HCT116 (cell line): Measurements from ENCODE around the gene IFIT1. TPM values are rescaled to one million over a fixed set of nuclear protein-coding genes. Genes with fewer than 3 reads are reported as not detected.

Experiments used
- ATAC-seq: fragments of 200-7000 bp; cut with Tn5 transposase; 2 replicates; pipeline ENCODE4 v1.9.1; 2020; ENCODE audit warnings: mild to moderate bottlenecking, moderate library complexity
- BruUV-seq: library from RNA; stranded (reverse); fragments of 400-500 nt; replicated peaks from 2 replicates; lab custom pipeline; 2021; lab: Mats Ljungman, UMichigan
- CTCF ChIA-PET: fragments of 300-600 bp; sonication (Branson Sonifier 250); formaldehyde crosslinking; loops from one replicate; lab custom pipeline; 2021; ENCODE audit warnings: antibody characterized with exemption; lab: Charles Lee
- POLR2A ChIA-PET: fragments of 300-600, 350-600 bp; sonication (Branson Sonifier 250); formaldehyde crosslinking; loops from one replicate; lab custom pipeline; 2021; ENCODE audit warnings: antibody characterized with exemption; lab: Charles Lee
- RAD21 ChIA-PET, 2 experiments: fragments of 300-600 bp; sonication (Branson Sonifier 250); formaldehyde crosslinking; loops; one replicate each; lab custom pipeline; 2023; ENCODE audit warnings: low total read pairs in 2 of 2; ENCODE audit not compliant: uncharacterized antibody in 2 of 2, unreplicated experiment in 2 of 2, low non-redundant PET in 1 of 2; lab: Charles Lee
- DNase-seq: peaks from one replicate; pipeline ENCODE4 v3.0.0-alpha.2; 2010; ENCODE audit warnings: low read depth, low spot score
- H2AFZ ChIP-seq: fragments of 200-600 bp; shearing (Covaris generic), sonication (generic); 2 replicates; pipeline ENCODE4 v1.6.1; 2017; ENCODE audit warnings: low read depth, mixed run types, mixed read lengths, antibody characterized with exemption, low read length; ENCODE audit not compliant: poor library complexity, severe bottlenecking
- H3K27ac ChIP-seq: 2 replicates; pipeline ENCODE4 v1.5.1; 2012; ENCODE audit warnings: low read depth, low read length
- H3K27me3 ChIP-seq: fragments of 200-600 bp; sonication (generic); 2 replicates; pipeline ENCODE4 v1.6.1; 2016; ENCODE audit warnings: mixed run types, low read length, mixed read lengths; ENCODE audit not compliant: insufficient read depth
- H3K36me3 ChIP-seq, 2 experiments: fragments of 200-500 bp in 1 of 2; fragments of 200-600 bp in 1 of 2; sonication (Bioruptor generic) in 1 of 2; sonication (generic) in 1 of 2; 2 replicates each; pipeline versions ENCODE4 v1.5.1 to v1.6.1; 2014 to 2016; ENCODE audit warnings: low read length in 2 of 2, inconsistent platforms in 1 of 2, mixed read lengths in 1 of 2, mixed run types in 1 of 2; ENCODE audit not compliant: insufficient read depth in 2 of 2, control insufficient read depth in 1 of 2
- H3K4me1 ChIP-seq, 2 experiments: fragments of 200-600 bp in 1 of 2; sonication (generic) in 1 of 2; 2 replicates each; pipeline versions ENCODE4 v1.5.1 to v1.6.1; 2012 to 2017; ENCODE audit warnings: low read length in 2 of 2, inconsistent platforms in 1 of 2, mild to moderate bottlenecking in 1 of 2, mixed read lengths in 1 of 2, mixed run types in 1 of 2, moderate library complexity in 1 of 2; ENCODE audit not compliant: insufficient read depth in 2 of 2, control insufficient read depth in 1 of 2
- H3K4me2 ChIP-seq: fragments of 200-600 bp; sonication (generic); 2 replicates; pipeline ENCODE4 v1.6.1; 2017; ENCODE audit warnings: mixed run types, low read length, mixed read lengths
- H3K4me3 ChIP-seq, 2 experiments: fragments of 200-600 bp in 1 of 2; sonication (generic) in 1 of 2; replicated peaks in 1 of 2; 2 replicates each; pipeline ENCODE4 v1.5.1; 2011 to 2016; ENCODE audit warnings: low read length in 2 of 2, control low read depth in 1 of 2, low read depth in 1 of 2, mild to moderate bottlenecking in 1 of 2, mixed read lengths in 1 of 2, mixed run types in 1 of 2
- H3K79me2 ChIP-seq: fragments of 200-600 bp; sonication (generic); 2 replicates; pipeline ENCODE4 v1.6.1; 2017; ENCODE audit warnings: mild to moderate bottlenecking, mixed run types, low read length, moderate library complexity, mixed read lengths; ENCODE audit not compliant: insufficient read depth
- H3K9ac ChIP-seq: fragments of 200-600 bp; sonication (generic); 2 replicates; pipeline ENCODE4 v1.6.1; 2016; ENCODE audit warnings: low read length, mixed read lengths
- H3K9me2 ChIP-seq: fragments of 200-600 bp; sonication (generic), shearing (Covaris generic); 2 replicates; pipeline ENCODE4 v1.6.1; 2017; ENCODE audit warnings: mixed run types, mild to moderate bottlenecking, moderate library complexity; ENCODE audit not compliant: insufficient read depth
- H3K9me3 ChIP-seq, 2 experiments: fragments of 200-500 bp in 1 of 2; fragments of 200-600 bp in 1 of 2; sonication (Bioruptor generic) in 1 of 2; sonication (generic) in 1 of 2; 2 replicates each; pipeline ENCODE4 v1.6.1; 2014 to 2017; ENCODE audit warnings: low read length in 2 of 2, mixed read lengths in 2 of 2, inconsistent platforms in 1 of 2, low read depth in 1 of 2, mild to moderate bottlenecking in 1 of 2, mixed run types in 1 of 2, moderate library complexity in 1 of 2; ENCODE audit not compliant: control insufficient read depth in 1 of 2, insufficient read depth in 1 of 2
- H4K20me1 ChIP-seq: fragments of 200-600 bp; sonication (generic), shearing (Covaris generic); 2 replicates; pipeline ENCODE4 v1.6.1; 2017; ENCODE audit warnings: mixed run types, mild to moderate bottlenecking, moderate library complexity; ENCODE audit not compliant: insufficient read depth
- CBX3 ChIP-seq: IDR thresholded peaks from 2 replicates; pipeline ENCODE4 v1.6.1; 2012; ENCODE audit warnings: low read depth
- CEBPB ChIP-seq: IDR thresholded peaks from 2 replicates; pipeline ENCODE4 v1.6.1; 2012; ENCODE audit warnings: low read depth
- EGR1 ChIP-seq: IDR thresholded peaks from 2 replicates; pipeline ENCODE4 v1.6.1; 2012; ENCODE audit warnings: low read depth
- ELF1 ChIP-seq: IDR thresholded peaks from 2 replicates; pipeline ENCODE4 v1.6.1; 2012; ENCODE audit warnings: low read depth, borderline replicate concordance
- EZH2 ChIP-seq: fragments of 200-600 bp; sonication (generic); IDR thresholded peaks from 2 replicates; pipeline ENCODE4 v1.6.1; 2017; ENCODE audit warnings: antibody characterized with exemption, mixed run types
- FOSL1 ChIP-seq: IDR thresholded peaks from 2 replicates; pipeline ENCODE4 v1.6.1; 2012; ENCODE audit warnings: low read depth
- POLR2A ChIP-seq: IDR thresholded peaks from 2 replicates; pipeline ENCODE4 v1.7.0; 2011; ENCODE audit warnings: borderline replicate concordance; ENCODE audit not compliant: insufficient read depth, insufficient read length; ENCODE audit errors: extremely low read depth
- SP1 ChIP-seq: IDR thresholded peaks from 2 replicates; pipeline ENCODE4 v1.6.1; 2012; ENCODE audit warnings: low read depth
- SRF ChIP-seq: IDR thresholded peaks from 2 replicates; pipeline ENCODE4 v1.6.1; 2012; ENCODE audit warnings: low read depth
- YY1 ChIP-seq: IDR thresholded peaks from 2 replicates; pipeline ENCODE4 v1.6.1; 2011; ENCODE audit warnings: low read length, low read depth, moderate library complexity, mild to moderate bottlenecking; ENCODE audit not compliant: insufficient replicate concordance; ENCODE audit errors: extremely low read depth
- ZFX ChIP-seq: fragments of 450-650 bp; IDR thresholded peaks from 2 replicates; pipeline ENCODE4 v1.6.1; 2017
- ZNF274 ChIP-seq: fragments of 200-500 bp; sonication (Bioruptor generic); IDR thresholded peaks from 2 replicates; pipeline ENCODE4 v1.6.1; 2014; ENCODE audit warnings: mild to moderate bottlenecking, low read depth, low read length, inconsistent platforms
- intact Hi-C: fragments of 100-400 bp; cut with micrococcal nuclease; formaldehyde crosslinking; loops from 2 replicates; pipeline ENCODE4 v1.10.0; 2022
- total RNA-seq: library from RNA; stranded (reverse); gene quantifications from one replicate; pipeline ENCODE4 v1.2.1, GENCODE V29; 2021; ENCODE audit not compliant: unreplicated experiment
- TF ChIP-seq, protein P1 (sequence below): IDR thresholded peaks from 2 replicates; pipeline ENCODE4 v1.6.1; 2011; ENCODE audit warnings: mild to moderate bottlenecking, low read length, moderate library complexity; ENCODE audit not compliant: insufficient replicate concordance; ENCODE audit errors: extremely low read depth
- TF ChIP-seq, protein P2 (sequence below): IDR thresholded peaks from 2 replicates; pipeline ENCODE4 v1.6.1; 2012; ENCODE audit warnings: low read depth
- TF ChIP-seq, protein P3 (sequence below): IDR thresholded peaks from 2 replicates; pipeline ENCODE4 v1.6.1; 2012

The IFIT1 gene
- total RNA-seq, 1 experiment from 2014 or later, result 3.6 TPM

GRCh38 chr10:89344156-89344555 lies 48.3 kb upstream of the IFIT1 start:
- no peaks in the 10 kb centered on the region for H3K27me3 ChIP-seq
- TF ChIP-seq, protein P1, sequence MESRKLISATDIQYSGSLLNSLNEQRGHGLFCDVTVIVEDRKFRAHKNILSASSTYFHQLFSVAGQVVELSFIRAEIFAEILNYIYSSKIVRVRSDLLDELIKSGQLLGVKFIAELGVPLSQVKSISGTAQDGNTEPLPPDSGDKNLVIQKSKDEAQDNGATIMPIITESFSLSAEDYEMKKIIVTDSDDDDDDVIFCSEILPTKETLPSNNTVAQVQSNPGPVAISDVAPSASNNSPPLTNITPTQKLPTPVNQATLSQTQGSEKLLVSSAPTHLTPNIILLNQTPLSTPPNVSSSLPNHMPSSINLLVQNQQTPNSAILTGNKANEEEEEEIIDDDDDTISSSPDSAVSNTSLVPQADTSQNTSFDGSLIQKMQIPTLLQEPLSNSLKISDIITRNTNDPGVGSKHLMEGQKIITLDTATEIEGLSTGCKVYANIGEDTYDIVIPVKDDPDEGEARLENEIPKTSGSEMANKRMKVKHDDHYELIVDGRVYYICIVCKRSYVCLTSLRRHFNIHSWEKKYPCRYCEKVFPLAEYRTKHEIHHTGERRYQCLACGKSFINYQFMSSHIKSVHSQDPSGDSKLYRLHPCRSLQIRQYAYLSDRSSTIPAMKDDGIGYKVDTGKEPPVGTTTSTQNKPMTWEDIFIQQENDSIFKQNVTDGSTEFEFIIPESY, result no peak
- TF ChIP-seq SP1 (no peak), CBX3 (no peak), ELF1 (no peak)
- no peak overlapping the region for H3K9ac ChIP-seq
- no peaks in the 10 kb centered on the region for H4K20me1 ChIP-seq
- H3K27ac ChIP-seq, result no peak overlapping the region
- H3K4me1 ChIP-seq, result no peaks in the 10 kb centered on the region
- no peak overlapping the region for H3K4me3 ChIP-seq
- H2AFZ ChIP-seq, result no peak overlapping the region
- H3K4me2 ChIP-seq, result no peak overlapping the region
- H3K36me3 ChIP-seq, result no peaks in the 10 kb centered on the region
- DNase-seq (no peak), ATAC-seq (no peak)
- CTCF ChIA-PET, result no interaction called here
- H3K9me3 ChIP-seq, result no peaks in the 10 kb centered on the region
- no peaks in the 10 kb centered on the region for H3K79me2 ChIP-seq
- H3K9me2 ChIP-seq, result no peaks in the 10 kb centered on the region
- RAD21 ChIA-PET, result no interaction called here
- POLR2A ChIA-PET, result interaction anchor here (1.3 kb wide), 1 partner anchor 17 kb away, joined by 3 read pairs; the partner anchor contains the start of gene IFIT3
- no TSS peak for BruUV-seq
- intact Hi-C loops, result no loop called here

DNA sequence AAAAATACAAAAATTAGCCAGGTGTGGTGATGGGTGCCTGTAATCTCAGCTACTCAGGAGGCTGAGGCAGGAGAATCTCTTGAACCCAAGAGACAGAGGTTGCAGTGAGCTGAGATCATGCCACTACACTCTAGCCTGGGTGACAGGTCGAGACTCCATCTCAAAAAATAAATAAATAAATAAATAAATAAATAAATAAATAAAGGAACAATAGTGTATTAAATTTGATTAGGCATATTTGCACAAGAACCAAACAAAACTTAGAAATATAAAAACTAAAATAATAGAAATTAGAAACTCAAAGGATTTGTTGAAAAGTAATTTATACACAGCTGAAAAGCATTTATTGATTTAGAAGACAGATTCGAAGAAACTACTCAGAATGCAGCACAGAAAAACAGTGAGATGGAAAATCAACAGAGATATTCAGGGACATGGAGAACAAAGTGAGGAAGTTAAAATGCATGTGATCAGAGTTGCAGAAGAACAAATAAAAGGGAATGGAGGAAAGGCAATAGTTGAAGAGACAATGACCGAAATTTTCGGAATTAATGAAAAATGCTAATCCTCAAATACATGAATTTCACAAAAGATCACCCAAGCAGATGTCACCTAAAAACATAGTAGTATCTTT lies 46.9 kb upstream of the IFIT1 start:
- H3K79me2 ChIP-seq, result no peaks in the 10 kb centered on the region
- DNase-seq (no peak), ATAC-seq (no peak)
- BruUV-seq, result no TSS peak
- no peak overlapping the region for H3K9ac ChIP-seq
- intact Hi-C loops, result no loop called here
- ChIA-PET RAD21 (no interaction called here), CTCF (interaction anchor here (1.2 kb wide), 1 partner anchor 24 kb away, joined by 3 read pairs; no protein-coding TSS in a partner anchor), POLR2A (no interaction called here)
- no peak overlapping the region for H3K4me3 ChIP-seq
- H4K20me1 ChIP-seq, result no peaks in the 10 kb centered on the region
- no peak overlapping the region for H3K27ac ChIP-seq
- H3K9me3 ChIP-seq, result no peaks in the 10 kb centered on the region
- no peak overlapping the region for H3K4me2 ChIP-seq
- H3K36me3 ChIP-seq, result no peaks in the 10 kb centered on the region
- no peaks in the 10 kb centered on the region for H3K4me1 ChIP-seq
- no peaks in the 10 kb centered on the region for H3K27me3 ChIP-seq
- H2AFZ ChIP-seq, result no peak overlapping the region
- H3K9me2 ChIP-seq, result no peaks in the 10 kb centered on the region
- TF ChIP-seq YY1 (no peak), FOSL1 (no peak), POLR2A (no peak), SP1 (no peak), ZFX (no peak), SRF (no peak), EGR1 (no peak), EZH2 (no peak), CEBPB (no peak), ZNF274 (no peak)
- TF ChIP-seq, protein P2, sequence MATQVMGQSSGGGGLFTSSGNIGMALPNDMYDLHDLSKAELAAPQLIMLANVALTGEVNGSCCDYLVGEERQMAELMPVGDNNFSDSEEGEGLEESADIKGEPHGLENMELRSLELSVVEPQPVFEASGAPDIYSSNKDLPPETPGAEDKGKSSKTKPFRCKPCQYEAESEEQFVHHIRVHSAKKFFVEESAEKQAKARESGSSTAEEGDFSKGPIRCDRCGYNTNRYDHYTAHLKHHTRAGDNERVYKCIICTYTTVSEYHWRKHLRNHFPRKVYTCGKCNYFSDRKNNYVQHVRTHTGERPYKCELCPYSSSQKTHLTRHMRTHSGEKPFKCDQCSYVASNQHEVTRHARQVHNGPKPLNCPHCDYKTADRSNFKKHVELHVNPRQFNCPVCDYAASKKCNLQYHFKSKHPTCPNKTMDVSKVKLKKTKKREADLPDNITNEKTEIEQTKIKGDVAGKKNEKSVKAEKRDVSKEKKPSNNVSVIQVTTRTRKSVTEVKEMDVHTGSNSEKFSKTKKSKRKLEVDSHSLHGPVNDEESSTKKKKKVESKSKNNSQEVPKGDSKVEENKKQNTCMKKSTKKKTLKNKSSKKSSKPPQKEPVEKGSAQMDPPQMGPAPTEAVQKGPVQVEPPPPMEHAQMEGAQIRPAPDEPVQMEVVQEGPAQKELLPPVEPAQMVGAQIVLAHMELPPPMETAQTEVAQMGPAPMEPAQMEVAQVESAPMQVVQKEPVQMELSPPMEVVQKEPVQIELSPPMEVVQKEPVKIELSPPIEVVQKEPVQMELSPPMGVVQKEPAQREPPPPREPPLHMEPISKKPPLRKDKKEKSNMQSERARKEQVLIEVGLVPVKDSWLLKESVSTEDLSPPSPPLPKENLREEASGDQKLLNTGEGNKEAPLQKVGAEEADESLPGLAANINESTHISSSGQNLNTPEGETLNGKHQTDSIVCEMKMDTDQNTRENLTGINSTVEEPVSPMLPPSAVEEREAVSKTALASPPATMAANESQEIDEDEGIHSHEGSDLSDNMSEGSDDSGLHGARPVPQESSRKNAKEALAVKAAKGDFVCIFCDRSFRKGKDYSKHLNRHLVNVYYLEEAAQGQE, result no peak
- TF ChIP-seq, protein P3, sequence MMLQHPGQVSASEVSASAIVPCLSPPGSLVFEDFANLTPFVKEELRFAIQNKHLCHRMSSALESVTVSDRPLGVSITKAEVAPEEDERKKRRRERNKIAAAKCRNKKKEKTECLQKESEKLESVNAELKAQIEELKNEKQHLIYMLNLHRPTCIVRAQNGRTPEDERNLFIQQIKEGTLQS, result no peak
